Liver (tissue), 9 donors: Measurements from ENCODE around the gene HAGH. TPM values are rescaled to one million over a fixed set of nuclear protein-coding genes. Genes with fewer than 3 reads are reported as not detected.
A peak's percentile ranks its signal among the peaks of the same experiment; 100 is the strongest.

Source experiments
- DNase-seq: peaks from one replicate; pipeline ENCODE4 v3.0.0-alpha.2; 2017; ENCODE audit warnings: low spot score
- H3K27ac ChIP-seq, 2 donors: one replicate each; pipeline ENCODE4 v1.7.0; 2013; ENCODE audit warnings: inconsistent platforms in 2 of 2, low read length in 2 of 2, control low read depth in 1 of 2, low read depth in 1 of 2, mild to moderate bottlenecking in 1 of 2
- H3K27me3 ChIP-seq, 4 donors: one replicate each; pipeline versions ENCODE4 v1.6.1 to v1.7.0; 2013; ENCODE audit warnings: low read length in 3 of 4, inconsistent platforms in 1 of 4, mild to moderate bottlenecking in 1 of 4, moderate library complexity in 1 of 4; ENCODE audit not compliant: control insufficient read depth in 4 of 4, insufficient read depth in 4 of 4
- H3K36me3 ChIP-seq, 4 donors: one replicate each; pipeline versions ENCODE4 v1.6.1 to v1.7.0; 2013; ENCODE audit warnings: low read length in 3 of 4, mild to moderate bottlenecking in 3 of 4, low read depth in 1 of 4, moderate library complexity in 1 of 4; ENCODE audit not compliant: control insufficient read depth in 4 of 4, insufficient read depth in 3 of 4
- H3K4me1 ChIP-seq, 4 donors: one replicate each; pipeline versions ENCODE4 v1.6.1 to v1.7.0; 2013; ENCODE audit warnings: low read length in 3 of 4, mild to moderate bottlenecking in 3 of 4, moderate library complexity in 1 of 4; ENCODE audit not compliant: control insufficient read depth in 4 of 4, insufficient read depth in 4 of 4
- H3K4me3 ChIP-seq, 3 donors: one replicate each; pipeline versions ENCODE4 v1.6.1 to v1.7.0; 2013; ENCODE audit warnings: low read length in 3 of 3, control low read depth in 1 of 3, low read depth in 1 of 3, mild to moderate bottlenecking in 1 of 3
- H3K9ac ChIP-seq, 2 donors: one replicate each; pipeline ENCODE4 v1.7.0; 2013; ENCODE audit warnings: low read length in 2 of 2, mild to moderate bottlenecking in 2 of 2, moderate library complexity in 2 of 2, control low read depth in 1 of 2, low read depth in 1 of 2
- H3K9me3 ChIP-seq, 4 donors: one replicate each; pipeline versions ENCODE4 v1.6.1 to v1.7.0; 2013; ENCODE audit warnings: low read length in 3 of 4; ENCODE audit not compliant: control insufficient read depth in 4 of 4
- EGR1 ChIP-seq, 2 donors: IDR thresholded peaks; 2 replicates each; pipeline ENCODE4 v1.6.1; 2016 to 2018; ENCODE audit warnings: antibody characterized with exemption in 2 of 2, low read depth in 2 of 2
- FOXA1 ChIP-seq: IDR thresholded peaks from 2 replicates; pipeline ENCODE4 v1.6.1; 2016; ENCODE audit warnings: antibody characterized with exemption
- FOXA2 ChIP-seq: IDR thresholded peaks from 2 replicates; pipeline ENCODE4 v1.6.1; 2016; ENCODE audit warnings: antibody characterized with exemption
- GABPA ChIP-seq, 2 donors: IDR thresholded peaks in 1 of 2; conservative IDR thresholded peaks in 1 of 2; 2 replicates each; pipeline ENCODE4 v1.6.1; 2016; ENCODE audit warnings: antibody characterized with exemption in 2 of 2, mild to moderate bottlenecking in 1 of 2, moderate library complexity in 1 of 2
- HNF4A ChIP-seq, 2 donors: conservative IDR thresholded peaks; 2 replicates each; pipeline ENCODE4 v1.6.1; 2016; ENCODE audit warnings: antibody characterized with exemption in 2 of 2, mild to moderate bottlenecking in 2 of 2
- HNF4G ChIP-seq: IDR thresholded peaks from 2 replicates; pipeline ENCODE4 v1.6.1; 2016; ENCODE audit warnings: antibody characterized with exemption
- JUND ChIP-seq, 2 donors: IDR thresholded peaks; 2 replicates each; pipeline ENCODE4 v1.6.1; 2016; ENCODE audit warnings: antibody characterized with exemption in 2 of 2
- RAD21 ChIP-seq, 2 donors: IDR thresholded peaks; 2 replicates each; pipeline ENCODE4 v1.6.1; 2016; ENCODE audit warnings: antibody characterized with exemption in 2 of 2, mild to moderate bottlenecking in 2 of 2
- RXRA ChIP-seq, 2 donors: IDR thresholded peaks; 2 replicates each; pipeline ENCODE4 v1.6.1; 2017 to 2018; ENCODE audit warnings: antibody characterized with exemption in 2 of 2, mild to moderate bottlenecking in 1 of 2
- SP1 ChIP-seq: IDR thresholded peaks from 2 replicates; pipeline ENCODE4 v1.6.1; 2018; ENCODE audit warnings: antibody characterized with exemption, mild to moderate bottlenecking
- TAF1 ChIP-seq: conservative IDR thresholded peaks from 2 replicates; pipeline ENCODE4 v1.6.1; 2016; ENCODE audit warnings: antibody characterized with exemption, mild to moderate bottlenecking
- YY1 ChIP-seq: IDR thresholded peaks from 2 replicates; pipeline ENCODE4 v1.6.1; 2016; ENCODE audit warnings: antibody characterized with exemption, mild to moderate bottlenecking
- ZBTB33 ChIP-seq: IDR thresholded peaks from 2 replicates; pipeline ENCODE4 v1.6.1; 2016; ENCODE audit warnings: antibody characterized with exemption
- WGBS: extraction: QIAGEN DNeasy Blood & Tissue Kit; methylation state at CpG from one replicate; pipeline ENCODE4 v1.1.7; 2013; 5-methylcytosine and 5-hydroxymethylcytosine counted together
- polyA plus RNA-seq, 2 donors: library from polyadenylated mRNA; stranded (reverse) in 1 of 2; unstranded in 1 of 2; fragments of 200-250 nt in 1 of 2; fragments of >200 nt in 1 of 2; fragmentation: Nextera tagmentation in 1 of 2; extraction: Ambion mirVana in 1 of 2; gene quantifications; one replicate each; pipeline versions ENCODE4 v1.2.1 to v1.2.3, GENCODE V29; 2013 to 2015
- total RNA-seq, 2 donors: library from RNA; depleted of rRNA; stranded (reverse); fragments of >200 nt; gene quantifications; one replicate each; pipeline ENCODE4 v1.2.3, GENCODE V29; 2014
- TF ChIP-seq, protein P1 (sequence below): IDR thresholded peaks from 2 replicates; pipeline ENCODE4 v1.6.1; 2016; ENCODE audit warnings: antibody characterized with exemption
- TF ChIP-seq, protein P2 (sequence below): IDR thresholded peaks from 2 replicates; pipeline ENCODE4 v1.6.1; 2016; ENCODE audit warnings: antibody characterized with exemption, mild to moderate bottlenecking
- donor health status: healthy.
- donor health status: healthy.
- donor health status: healthy.
- donor health status: healthy.
- donor health status: healthy.

The HAGH gene
- total and polyA plus RNA-seq, 4 donors, result 169 to 252 (median 204) TPM

DNA sequence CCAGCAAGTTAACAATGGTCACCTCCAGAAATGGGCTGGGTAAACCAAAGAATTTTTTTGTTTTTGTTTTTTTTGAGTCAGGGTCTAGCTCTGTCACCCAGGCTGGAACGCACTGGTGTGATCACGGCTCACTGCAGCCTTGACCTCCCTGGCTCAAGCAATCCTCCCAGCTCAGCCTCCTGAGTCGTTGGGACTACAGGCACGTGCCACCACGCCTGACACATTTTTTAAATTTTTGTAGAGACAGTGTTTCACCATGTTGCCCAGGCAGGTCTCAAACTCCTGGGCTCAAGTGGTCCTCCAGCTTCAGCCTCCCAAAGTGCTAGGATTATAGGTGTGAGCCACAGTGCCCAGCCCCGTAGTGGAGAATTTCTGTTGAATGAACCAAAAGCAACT is 46.0 kb downstream of the HAGH start:
- H3K4me3 ChIP-seq, result no peak overlapping the region
- 53% methylated on average over 6 of the region's 6 CpGs for WGBS
- peak overlapping the region; percentile 84 to 87 for H3K27ac ChIP-seq
- peaks cover 0 to 18% (median 9%) of the 10 kb centered on the region in 4 donors for H3K36me3 ChIP-seq
- H3K9me3 ChIP-seq, result no peaks in the 10 kb centered on the region
- H3K27me3 ChIP-seq, result no peaks in the 10 kb centered on the region
- no peak for DNase-seq
- H3K9ac ChIP-seq, result no peak overlapping the region
- H3K4me1 ChIP-seq, result peaks cover 14 to 58% (median 37%) of the 10 kb centered on the region in 4 donors
- TF ChIP-seq FOXA2, result no peak
- no peak for TF ChIP-seq JUND (IDR thresholded peaks at IDR 0.05)
- no peak for TF ChIP-seq FOXA1
- no peak for TF ChIP-seq SP1
- TF ChIP-seq, protein P1, sequence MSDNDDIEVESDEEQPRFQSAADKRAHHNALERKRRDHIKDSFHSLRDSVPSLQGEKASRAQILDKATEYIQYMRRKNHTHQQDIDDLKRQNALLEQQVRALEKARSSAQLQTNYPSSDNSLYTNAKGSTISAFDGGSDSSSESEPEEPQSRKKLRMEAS, result no peak
- TF ChIP-seq, protein P2, sequence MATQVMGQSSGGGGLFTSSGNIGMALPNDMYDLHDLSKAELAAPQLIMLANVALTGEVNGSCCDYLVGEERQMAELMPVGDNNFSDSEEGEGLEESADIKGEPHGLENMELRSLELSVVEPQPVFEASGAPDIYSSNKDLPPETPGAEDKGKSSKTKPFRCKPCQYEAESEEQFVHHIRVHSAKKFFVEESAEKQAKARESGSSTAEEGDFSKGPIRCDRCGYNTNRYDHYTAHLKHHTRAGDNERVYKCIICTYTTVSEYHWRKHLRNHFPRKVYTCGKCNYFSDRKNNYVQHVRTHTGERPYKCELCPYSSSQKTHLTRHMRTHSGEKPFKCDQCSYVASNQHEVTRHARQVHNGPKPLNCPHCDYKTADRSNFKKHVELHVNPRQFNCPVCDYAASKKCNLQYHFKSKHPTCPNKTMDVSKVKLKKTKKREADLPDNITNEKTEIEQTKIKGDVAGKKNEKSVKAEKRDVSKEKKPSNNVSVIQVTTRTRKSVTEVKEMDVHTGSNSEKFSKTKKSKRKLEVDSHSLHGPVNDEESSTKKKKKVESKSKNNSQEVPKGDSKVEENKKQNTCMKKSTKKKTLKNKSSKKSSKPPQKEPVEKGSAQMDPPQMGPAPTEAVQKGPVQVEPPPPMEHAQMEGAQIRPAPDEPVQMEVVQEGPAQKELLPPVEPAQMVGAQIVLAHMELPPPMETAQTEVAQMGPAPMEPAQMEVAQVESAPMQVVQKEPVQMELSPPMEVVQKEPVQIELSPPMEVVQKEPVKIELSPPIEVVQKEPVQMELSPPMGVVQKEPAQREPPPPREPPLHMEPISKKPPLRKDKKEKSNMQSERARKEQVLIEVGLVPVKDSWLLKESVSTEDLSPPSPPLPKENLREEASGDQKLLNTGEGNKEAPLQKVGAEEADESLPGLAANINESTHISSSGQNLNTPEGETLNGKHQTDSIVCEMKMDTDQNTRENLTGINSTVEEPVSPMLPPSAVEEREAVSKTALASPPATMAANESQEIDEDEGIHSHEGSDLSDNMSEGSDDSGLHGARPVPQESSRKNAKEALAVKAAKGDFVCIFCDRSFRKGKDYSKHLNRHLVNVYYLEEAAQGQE, result no peak
- no peak for TF ChIP-seq RAD21 (IDR thresholded peaks at IDR 0.05)
- TF ChIP-seq ZBTB33, result no peak
- no peak for TF ChIP-seq GABPA (IDR thresholded peaks at IDR 0.05 in 1 of 2, conservative IDR thresholded peaks at IDR 0.05 in 1 of 2)
- TF ChIP-seq RXRA (IDR thresholded peaks at IDR 0.05), result no peak
- TF ChIP-seq YY1, result no peak
- TF ChIP-seq EGR1 (IDR thresholded peaks at IDR 0.05; ENCODE audit: low read depth in 2 of 2), result no peak
- TF ChIP-seq TAF1, result no peak
- no peak for TF ChIP-seq HNF4A (conservative IDR thresholded peaks at IDR 0.05)

GRCh38 chr16:1779741-1780676 is 46.6 kb downstream of the HAGH start:
- TF ChIP-seq, protein P1, result no peak
- TF ChIP-seq EGR1 (IDR thresholded peaks at IDR 0.05; ENCODE audit: low read depth in 2 of 2) (peak in 1 of 2 donors; percentile 26), HNF4A (conservative IDR thresholded peaks at IDR 0.05) (peak; percentile 73 to 79), HNF4G (no peak), RXRA (IDR thresholded peaks at IDR 0.05) (peak; percentile 89 to 93), ZBTB33 (no peak), SP1 (peak; percentile 73), RAD21 (IDR thresholded peaks at IDR 0.05) (peak in 1 of 2 donors; percentile 37), GABPA (IDR thresholded peaks at IDR 0.05 in 1 of 2, conservative IDR thresholded peaks at IDR 0.05 in 1 of 2) (peak; percentile 57 to 85)

More at GRCh38 chr16:1779741-1780676, 46.6 kb downstream of the HAGH start:
- Histone ChIP-seq H3K9ac (peak overlapping the region in 1 of 2 donors; percentile 11), H3K9me3 (no peaks in the 10 kb centered on the region), H3K27me3 (no peaks in the 10 kb centered on the region), H3K36me3 (peaks cover 0 to 18% (median 9%) of the 10 kb centered on the region in 4 donors), H3K4me3 (no peak overlapping the region), H3K27ac (peak overlapping the region; percentile 84 to 87), H3K4me1 (peaks cover 14 to 55% (median 34%) of the 10 kb centered on the region in 4 donors)
- WGBS, result 46% methylated on average over 27 of the region's 27 CpGs
- DNase-seq, result no peak
